ENCODE measurements around the gene HS2ST1. TPM values are rescaled to one million over a fixed set of nuclear protein-coding genes. Genes with fewer than 3 reads are reported as not detected.
A peak's percentile ranks its signal among the peaks of the same experiment; 100 is the strongest.
"Not testable (repeated sequence)": the region's sequence is repeated elsewhere in the genome, so short reads cannot be mapped to it uniquely, and the experiment has no call there.

The HS2ST1 gene
- total RNA-seq, 1 experiment from 2014 or later = 32.5 TPM

- no peak for DNase-seq (ENCODE audit: low read depth)
Measured at GRCh38 chr1:86925742-86926141, 11.3 kb downstream of the HS2ST1 start.

- DNase-seq (ENCODE audit: low read depth) = no peak
Measured at GRCh38 chr1:86926883-86927282, 12.4 kb downstream of the HS2ST1 start.

GRCh38 chr1:86928819-86929218, 14.4 kb downstream of the HS2ST1 start:
- DNase-seq (ENCODE audit: low read depth) = no peak

GRCh38 chr1:86933051-86933450, 18.6 kb downstream of the HS2ST1 start:
- DNase-seq (ENCODE audit: low read depth) = no peak

DNA sequence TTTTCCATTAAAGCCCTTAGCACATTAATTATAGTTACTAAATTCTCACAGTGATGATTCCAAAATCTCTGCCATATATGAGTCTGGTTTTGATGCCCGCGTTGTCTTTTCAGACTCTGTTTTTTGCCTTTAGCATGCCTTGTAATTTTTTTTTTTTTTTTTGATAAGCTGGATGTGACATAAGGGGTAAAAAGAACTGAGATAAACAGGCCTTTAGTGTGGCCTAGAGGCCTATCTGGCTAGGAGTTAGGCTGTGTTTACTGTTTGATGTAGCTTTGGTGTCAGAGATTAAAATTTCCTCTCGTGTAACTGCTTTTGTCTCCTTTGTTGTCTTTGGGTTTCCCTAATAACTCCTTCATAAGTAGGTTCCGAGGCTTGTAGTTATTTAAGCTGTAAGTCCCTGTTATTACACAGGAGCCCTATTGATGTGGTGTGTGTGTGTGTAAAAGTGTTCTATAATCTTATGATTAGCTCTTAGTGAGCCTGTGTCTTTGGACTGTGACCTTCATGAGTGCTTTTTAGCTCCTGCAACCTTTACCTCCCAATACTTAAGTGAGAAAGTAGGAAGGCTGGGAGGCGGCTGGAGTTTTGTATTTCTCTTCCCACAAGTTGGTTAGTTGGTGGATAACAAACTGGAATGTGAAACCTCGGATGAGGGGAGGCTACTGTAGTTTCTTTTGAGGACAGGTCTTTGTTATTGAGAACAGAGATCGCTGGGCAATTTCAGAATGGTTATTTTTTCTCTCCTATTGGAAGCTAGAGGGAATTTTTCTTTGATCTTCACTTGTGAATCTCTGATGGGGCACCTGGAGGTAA, 19.3 kb downstream of the HS2ST1 start:
- no peak for DNase-seq (ENCODE audit: low read depth)

DNA sequence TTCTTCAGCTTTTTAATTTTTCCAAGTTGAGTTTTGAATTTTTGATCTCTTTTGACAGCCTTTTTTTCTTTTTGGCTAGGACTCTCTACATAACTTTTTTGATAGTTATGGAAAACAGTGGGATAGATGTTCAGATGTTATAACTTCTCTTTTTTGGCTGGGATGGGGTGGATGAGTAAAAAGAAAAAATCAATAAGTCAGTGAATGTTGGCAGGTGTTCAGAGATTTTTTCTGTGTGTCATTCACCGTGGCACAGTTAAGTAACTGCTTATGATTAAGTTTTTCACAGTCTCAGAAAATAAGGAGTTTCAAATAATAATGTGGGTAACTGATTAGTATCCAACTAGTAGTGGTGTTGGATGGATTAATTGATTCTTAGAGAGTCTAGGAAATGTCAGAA, 24.0 kb downstream of the HS2ST1 start:
- peak; percentile 44 for DNase-seq (ENCODE audit: low read depth)

- DNase-seq (ENCODE audit: low read depth) = no peak
Measured at GRCh38 chr1:86938855-86939254, 24.4 kb downstream of the HS2ST1 start.

DNA sequence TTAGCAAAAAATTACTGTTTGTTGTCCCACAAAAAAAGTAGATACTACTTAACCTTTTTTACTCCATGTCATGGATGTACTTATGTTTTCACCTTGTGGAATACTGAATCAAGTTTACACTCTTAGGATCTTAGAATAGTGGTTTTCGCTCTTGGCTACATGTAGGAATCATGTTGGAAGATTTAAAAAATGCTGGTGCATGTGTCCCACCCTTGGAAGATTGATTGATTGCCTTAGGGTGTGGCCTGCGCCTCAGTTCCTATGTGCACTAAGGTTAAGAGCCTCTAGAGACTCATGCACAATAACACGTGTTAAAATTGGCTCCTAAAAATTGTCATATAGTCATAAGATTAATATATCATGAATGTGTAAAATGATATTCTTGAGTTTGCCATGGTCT, 25.0 kb downstream of the HS2ST1 start:
- DNase-seq (ENCODE audit: low read depth) = no peak

GRCh38 chr1:86940599-86940998, 26.2 kb downstream of the HS2ST1 start:
- no peak for DNase-seq (ENCODE audit: low read depth)

- no peak for DNase-seq (ENCODE audit: low read depth)
Measured at GRCh38 chr1:86942042-86942441, 27.6 kb downstream of the HS2ST1 start.

DNA sequence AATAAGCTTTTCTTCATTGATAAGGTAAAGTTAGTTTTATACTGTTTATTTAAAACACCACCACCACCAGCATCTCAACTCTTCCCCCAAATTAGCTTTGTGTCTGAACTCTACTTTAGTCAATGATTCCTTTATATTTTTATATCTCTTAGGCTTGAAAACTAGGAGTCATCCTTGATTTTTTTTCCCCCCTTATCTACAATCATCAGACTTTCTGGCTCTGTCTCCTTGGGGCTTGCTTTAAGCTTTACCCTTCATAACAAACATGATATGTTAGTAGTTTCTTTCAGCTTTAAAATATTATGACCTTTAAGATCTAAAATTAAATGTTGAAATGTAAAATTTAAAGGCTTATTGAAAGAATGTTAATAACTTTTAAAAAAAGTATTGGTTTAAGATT, 28.3 kb downstream of the HS2ST1 start:
- DNase-seq (ENCODE audit: low read depth) = no peak

DNA sequence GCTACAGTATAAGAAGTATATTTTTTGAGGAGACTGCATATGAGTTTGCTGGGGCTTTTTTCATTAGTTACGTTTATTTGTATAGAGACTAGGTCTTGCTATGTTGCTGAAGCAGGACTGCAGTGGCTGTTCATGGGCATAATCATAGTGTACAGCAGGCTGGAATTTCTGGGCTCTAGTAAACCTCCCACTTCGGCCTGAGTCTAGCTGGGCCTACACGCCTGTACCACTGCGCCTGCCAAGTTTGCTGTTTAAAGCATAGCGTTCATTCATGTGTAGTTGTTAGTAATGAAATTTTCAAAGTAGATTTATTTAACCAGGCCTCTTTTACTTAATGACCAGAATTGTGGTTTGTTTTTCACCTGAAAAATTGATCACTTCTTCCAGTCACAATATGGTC, 33.8 kb downstream of the HS2ST1 start:
- no peak for DNase-seq (ENCODE audit: low read depth)

DNA sequence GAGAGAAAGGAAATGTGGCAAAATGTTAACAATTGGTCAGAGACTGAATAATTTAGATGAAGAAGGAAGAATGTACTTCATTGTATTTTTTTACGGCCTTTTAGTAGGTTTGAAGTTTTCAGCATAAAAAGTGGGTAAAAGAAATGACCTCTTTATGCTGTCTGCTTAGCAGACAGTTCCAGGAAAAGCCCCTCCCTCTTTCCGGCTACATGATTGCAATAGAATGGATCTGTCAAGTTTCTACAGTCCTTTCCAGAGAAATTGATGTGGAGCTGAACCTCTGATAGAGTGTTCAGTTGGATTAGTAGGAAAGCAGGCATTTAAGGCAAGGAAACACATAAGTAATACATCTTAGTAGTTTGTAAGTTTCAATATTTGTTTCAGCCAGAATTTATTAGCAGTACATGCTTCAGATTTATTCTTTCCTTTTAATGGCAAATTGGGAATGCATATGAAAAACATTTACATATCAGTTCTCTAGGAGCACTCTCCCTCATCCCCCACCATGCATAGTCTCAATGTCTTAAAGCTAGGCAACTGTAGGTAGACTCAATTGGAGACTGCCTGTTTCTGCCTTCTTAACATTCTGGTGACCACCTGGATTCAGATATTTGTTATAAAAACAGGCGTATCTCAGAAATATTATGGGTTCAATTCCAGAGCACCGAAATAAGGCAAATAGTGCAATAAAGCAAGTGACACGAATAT, 36.4 kb downstream of the HS2ST1 start:
- DNase-seq (ENCODE audit: low read depth) = no peak

DNA sequence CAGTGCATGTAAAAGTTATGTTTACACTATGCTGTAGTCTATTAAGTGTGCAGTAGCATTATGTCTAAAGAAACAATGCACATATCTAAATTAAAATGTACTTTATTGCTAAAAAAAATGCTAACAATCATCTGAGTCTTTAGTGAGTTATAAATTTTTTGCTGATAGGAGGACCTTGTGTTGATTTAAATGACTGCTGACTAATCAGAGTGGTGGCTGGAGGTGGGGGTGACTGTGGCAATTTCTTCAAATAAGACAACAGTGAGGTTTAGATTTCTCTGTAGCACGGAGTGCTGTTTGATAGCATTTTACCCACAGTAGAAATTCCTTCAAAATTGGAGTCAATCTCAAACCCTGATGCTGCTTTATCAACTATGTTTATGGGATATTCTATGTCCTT, 37.0 kb downstream of the HS2ST1 start:
- DNase-seq (ENCODE audit: low read depth) = peak; percentile 24

DNA sequence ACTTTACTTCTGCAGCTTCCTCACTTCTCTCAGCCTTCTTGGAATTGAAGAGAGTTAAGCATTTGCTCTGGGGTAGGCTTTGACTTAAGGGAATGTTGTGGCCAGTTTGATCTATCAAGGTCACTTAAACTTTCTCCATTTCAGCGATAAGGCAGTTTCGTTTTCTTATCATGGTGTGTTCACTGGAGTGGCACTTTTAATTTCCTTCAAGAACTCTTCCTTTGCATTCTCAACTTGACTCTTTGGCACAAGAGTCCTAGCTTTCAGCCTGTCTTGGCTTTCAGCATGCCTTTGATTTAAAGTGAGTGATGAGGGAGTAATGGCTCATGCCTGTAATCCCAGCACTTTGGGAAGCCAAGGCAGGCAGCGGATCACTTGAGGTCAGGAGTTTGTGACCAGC, 38.7 kb downstream of the HS2ST1 start:
- DNase-seq (ENCODE audit: low read depth) = no peak

DNA sequence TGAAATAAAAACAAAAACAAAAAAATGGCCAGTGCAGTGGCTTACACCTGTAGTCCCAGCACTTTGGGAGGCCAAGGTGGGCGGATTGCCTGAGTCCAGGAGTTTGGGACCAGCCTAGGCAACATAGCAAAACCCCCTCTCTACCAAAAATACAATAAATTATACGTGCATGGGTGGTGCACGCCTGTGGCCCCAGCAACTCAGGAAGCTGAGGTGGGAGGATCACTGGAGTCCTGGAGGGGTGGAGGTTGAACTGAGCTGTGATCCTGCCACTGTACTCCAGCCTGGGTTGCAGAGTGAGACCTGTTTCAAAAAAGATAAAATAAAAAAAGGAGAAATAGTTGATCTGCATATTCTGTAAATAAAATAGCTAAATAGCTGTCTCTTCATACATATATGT, 41.2 kb downstream of the HS2ST1 start:
- DNase-seq (ENCODE audit: low read depth) = no peak

GRCh38 chr1:86956221-86956620, 41.8 kb downstream of the HS2ST1 start:
- no peak for DNase-seq (ENCODE audit: low read depth)

GRCh38 chr1:86957221-86957620, 42.8 kb downstream of the HS2ST1 start:
- DNase-seq (ENCODE audit: low read depth) = no peak

DNA sequence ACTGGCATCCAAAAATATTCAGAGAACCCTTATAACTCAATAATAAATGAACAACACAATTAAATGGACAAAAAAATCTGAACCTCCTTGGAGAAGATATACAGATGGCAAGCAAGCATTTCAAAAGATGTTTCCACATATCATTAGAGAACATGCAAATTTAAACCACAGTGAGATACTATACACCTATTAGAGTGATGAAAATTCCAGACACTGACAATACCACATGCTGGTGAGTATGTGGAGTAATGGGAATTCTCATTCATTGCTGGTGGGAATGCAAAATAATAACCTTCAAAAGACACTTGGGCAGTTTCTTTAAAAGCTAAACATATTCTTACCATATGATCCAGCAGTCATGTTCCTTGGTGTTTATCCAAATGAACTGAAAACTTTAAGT, 46.1 kb downstream of the HS2ST1 start:
- no peak for DNase-seq (ENCODE audit: low read depth)

GRCh38 chr1:86963841-86964240, 49.4 kb downstream of the HS2ST1 start:
- DNase-seq (ENCODE audit: low read depth) = not testable (repeated sequence)

DNA sequence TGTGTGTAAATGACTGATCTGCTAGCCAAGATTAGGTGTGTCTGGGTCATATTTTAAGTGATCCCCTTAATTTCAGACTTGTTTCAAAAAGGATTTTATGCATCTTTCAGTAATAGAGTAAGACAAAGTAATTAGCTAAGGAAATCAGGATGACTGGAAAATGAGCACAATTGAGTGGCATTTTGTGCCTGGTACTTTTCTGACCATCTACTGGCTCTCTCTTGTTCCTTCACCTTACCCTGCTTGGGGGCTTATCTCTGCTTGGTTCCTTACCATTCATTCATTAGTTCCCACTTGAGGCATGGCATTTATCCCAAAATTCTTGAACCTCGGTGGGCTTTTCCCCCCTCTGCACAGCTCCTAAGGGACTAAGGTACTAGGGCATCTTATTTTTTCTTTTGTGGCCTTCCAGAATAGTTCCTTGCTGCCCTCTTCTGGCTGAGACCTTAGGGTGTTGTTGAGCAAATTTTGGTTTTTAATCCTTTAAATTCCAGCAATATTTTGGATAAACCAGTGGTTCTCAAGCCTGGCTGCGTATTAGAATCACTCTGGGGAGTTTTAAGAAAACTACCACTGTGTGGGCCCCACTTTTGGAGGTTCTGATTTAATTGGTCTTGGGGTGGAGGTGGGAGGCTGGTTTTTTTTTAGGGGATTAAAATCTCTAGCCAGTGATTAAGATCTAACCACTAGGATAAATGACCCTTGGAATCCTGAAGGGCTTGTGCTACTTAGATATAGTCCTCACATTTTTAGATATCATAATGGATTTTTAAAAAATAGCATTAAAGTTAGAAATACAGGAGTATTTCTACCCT, 50.8 kb downstream of the HS2ST1 start:
- DNase-seq (ENCODE audit: low read depth) = peak; percentile 37

- DNase-seq (ENCODE audit: low read depth) = no peak
Measured at GRCh38 chr1:86965827-86966182, 51.4 kb downstream of the HS2ST1 start.

DNA sequence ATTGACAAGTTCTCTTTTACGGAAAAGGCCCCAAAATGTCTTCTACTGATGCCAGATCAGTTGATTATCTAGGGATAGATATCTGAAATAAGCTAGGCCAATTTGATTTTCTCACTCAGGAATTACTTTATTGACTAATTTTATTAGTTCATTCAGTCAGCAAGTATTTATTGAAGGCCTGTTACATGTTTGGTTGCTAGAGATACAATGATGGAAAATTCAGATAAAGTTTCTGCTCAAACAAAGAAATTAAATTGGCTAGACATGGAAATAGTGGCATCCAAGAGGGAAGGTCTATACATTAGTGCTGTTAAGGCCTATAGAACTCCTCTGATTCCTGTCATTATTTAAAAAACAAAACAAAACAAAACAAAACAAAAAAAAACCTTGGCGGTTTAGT, 56.5 kb downstream of the HS2ST1 start:
- no peak for DNase-seq (ENCODE audit: low read depth)

Measured in M059J (cell line).